BJ (cell line): ENCODE results near the gene MYOF. TPM values are rescaled to one million over a fixed set of nuclear protein-coding genes. Genes with fewer than 3 reads are reported as not detected.
"Not testable (repeated sequence)": the region's sequence is repeated elsewhere in the genome, so short reads cannot be mapped to it uniquely, and the experiment has no call there.

ENCODE experiments used
- CTCF ChIA-PET: fragments of 350-600 bp; formaldehyde crosslinking; extraction: SDS; loops from one replicate; lab custom pipeline; 2021; ENCODE audit warnings: antibody characterized with exemption, inconsistent platforms; lab: Yijun Ruan, JAX
- POLR2A ChIA-PET: fragments of 300-600 bp; sonication (Branson Sonifier 250); formaldehyde crosslinking; extraction: SDS; loops from one replicate; lab custom pipeline; 2021; ENCODE audit warnings: antibody characterized with exemption; lab: Charles Lee
- DNase-seq: peaks from one replicate; pipeline ENCODE4 v3.0.0-alpha.2; 2011; ENCODE audit warnings: low read depth
- H3K27me3 ChIP-seq: 2 replicates; pipeline ENCODE4 v1.6.0; 2011; ENCODE audit warnings: low read length; ENCODE audit not compliant: control insufficient read depth, insufficient read depth
- H3K36me3 ChIP-seq: 2 replicates; pipeline ENCODE4 v1.5.1; 2011; ENCODE audit warnings: low read length; ENCODE audit not compliant: control insufficient read depth, insufficient read depth
- H3K4me3 ChIP-seq: 2 replicates; pipeline ENCODE4 v1.5.1; 2011; ENCODE audit warnings: low read depth, mild to moderate bottlenecking, control low read depth, low read length
- polyA plus RNA-seq: library from polyadenylated mRNA; depleted of rRNA; stranded (reverse); fragments of >200 nt; gene quantifications from 2 replicates; pipeline ENCODE4 v1.2.3, GENCODE V29; 2011
- TF ChIP-seq, protein P1 (sequence below): IDR thresholded peaks from 2 replicates; pipeline ENCODE4 v1.5.1; 2011; ENCODE audit warnings: low read depth, mild to moderate bottlenecking, control low read depth, inconsistent platforms, low read length, moderate library complexity; ENCODE audit not compliant: insufficient read depth

MYOF gene
- polyA plus RNA-seq, 1 experiment: 355 TPM

DNA sequence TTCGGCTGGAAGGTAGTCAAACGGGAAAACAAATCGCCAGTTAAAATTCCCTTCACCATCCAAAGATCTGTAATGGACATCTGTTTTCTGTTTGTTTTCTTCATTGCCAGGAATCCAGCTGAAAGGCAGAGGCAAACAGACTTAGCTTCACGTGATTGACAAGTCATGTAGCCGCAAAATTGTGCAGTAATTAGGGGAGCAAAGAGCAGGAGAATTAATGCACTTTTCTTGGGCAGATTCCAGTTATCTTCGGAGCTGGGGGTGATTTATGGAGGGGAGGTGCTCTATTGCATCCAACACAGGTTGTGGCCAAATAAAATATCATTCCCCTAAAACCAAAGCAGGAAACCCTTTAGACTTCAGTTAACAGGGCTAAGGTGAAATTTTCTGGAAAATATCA is 162.2 kb downstream of the MYOF start:
- DNase-seq: peak; percentile 61
- H3K36me3 ChIP-seq: peaks cover 49% of the 10 kb centered on the region
- H3K4me3 ChIP-seq: no peak overlapping the region
- CTCF ChIA-PET: interaction anchor here (0.6 to 2.7 kb wide), 2 partner anchors 33 to 208 kb away, joined by 3 to 9 read pairs; no protein-coding TSS in a partner anchor
- H3K27me3 ChIP-seq: no peaks in the 10 kb centered on the region
- TF ChIP-seq, protein P1, sequence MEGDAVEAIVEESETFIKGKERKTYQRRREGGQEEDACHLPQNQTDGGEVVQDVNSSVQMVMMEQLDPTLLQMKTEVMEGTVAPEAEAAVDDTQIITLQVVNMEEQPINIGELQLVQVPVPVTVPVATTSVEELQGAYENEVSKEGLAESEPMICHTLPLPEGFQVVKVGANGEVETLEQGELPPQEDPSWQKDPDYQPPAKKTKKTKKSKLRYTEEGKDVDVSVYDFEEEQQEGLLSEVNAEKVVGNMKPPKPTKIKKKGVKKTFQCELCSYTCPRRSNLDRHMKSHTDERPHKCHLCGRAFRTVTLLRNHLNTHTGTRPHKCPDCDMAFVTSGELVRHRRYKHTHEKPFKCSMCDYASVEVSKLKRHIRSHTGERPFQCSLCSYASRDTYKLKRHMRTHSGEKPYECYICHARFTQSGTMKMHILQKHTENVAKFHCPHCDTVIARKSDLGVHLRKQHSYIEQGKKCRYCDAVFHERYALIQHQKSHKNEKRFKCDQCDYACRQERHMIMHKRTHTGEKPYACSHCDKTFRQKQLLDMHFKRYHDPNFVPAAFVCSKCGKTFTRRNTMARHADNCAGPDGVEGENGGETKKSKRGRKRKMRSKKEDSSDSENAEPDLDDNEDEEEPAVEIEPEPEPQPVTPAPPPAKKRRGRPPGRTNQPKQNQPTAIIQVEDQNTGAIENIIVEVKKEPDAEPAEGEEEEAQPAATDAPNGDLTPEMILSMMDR: no peak
- POLR2A ChIA-PET: no interaction called here

DNA sequence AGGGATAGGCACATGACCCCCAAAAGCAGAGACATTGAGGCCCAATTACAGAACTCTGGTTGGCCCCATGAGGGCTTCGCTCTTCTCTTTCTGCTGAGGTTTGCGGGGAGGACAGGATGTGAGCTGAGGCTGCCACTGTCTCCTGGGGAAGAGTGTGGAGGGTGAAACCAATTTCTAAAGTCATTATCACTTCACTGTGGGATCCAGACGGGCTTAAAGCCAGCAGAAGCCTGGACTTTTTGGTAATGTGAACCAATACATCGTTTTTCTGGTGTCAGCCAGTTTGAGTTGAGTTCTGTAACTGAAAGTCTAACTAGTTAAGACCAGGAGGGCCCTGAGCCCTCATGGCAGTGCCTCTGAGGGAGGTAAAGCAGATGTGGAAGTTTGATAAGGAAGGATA is 163.0 kb downstream of the MYOF start:
- POLR2A ChIA-PET: no interaction called here
- H3K27me3 ChIP-seq: no peaks in the 10 kb centered on the region
- H3K36me3 ChIP-seq: peaks cover 50% of the 10 kb centered on the region
- DNase-seq: no peak
- CTCF ChIA-PET: interaction anchor here (1.2 to 2.7 kb wide), 2 partner anchors 34 to 242 kb away, joined by 4 to 9 read pairs; no protein-coding TSS in a partner anchor
- no peak overlapping the region for H3K4me3 ChIP-seq
- TF ChIP-seq, protein P1: no peak

DNA sequence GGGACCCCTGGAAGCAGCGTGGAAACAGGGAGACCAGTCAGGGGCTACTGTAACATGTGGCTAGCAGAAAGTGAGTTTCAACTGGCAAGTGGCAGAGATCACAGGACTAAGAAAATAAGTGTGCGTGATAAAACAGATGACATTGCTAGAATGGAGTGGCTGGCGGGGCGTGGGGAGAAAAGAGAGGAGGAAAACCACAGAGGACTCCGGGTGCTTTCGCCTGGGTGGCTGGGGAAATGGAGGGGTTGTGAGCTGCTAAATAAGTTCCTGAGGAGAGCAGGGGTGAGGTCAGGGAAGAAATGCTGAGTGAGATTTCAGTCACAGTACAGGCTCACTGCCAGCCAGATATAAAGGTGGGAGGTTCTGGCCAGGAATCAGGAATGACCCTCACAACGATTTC is 166.9 kb downstream of the MYOF start:
- peaks cover 55% of the 10 kb centered on the region for H3K36me3 ChIP-seq
- TF ChIP-seq, protein P1: no peak
- H3K27me3 ChIP-seq: no peaks in the 10 kb centered on the region
- H3K4me3 ChIP-seq: no peak overlapping the region
- CTCF ChIA-PET: interaction anchor here (1.5 kb wide), 1 partner anchor 37 kb away, joined by 5 read pairs; no protein-coding TSS in a partner anchor
- POLR2A ChIA-PET: no interaction called here
- DNase-seq: no peak

DNA sequence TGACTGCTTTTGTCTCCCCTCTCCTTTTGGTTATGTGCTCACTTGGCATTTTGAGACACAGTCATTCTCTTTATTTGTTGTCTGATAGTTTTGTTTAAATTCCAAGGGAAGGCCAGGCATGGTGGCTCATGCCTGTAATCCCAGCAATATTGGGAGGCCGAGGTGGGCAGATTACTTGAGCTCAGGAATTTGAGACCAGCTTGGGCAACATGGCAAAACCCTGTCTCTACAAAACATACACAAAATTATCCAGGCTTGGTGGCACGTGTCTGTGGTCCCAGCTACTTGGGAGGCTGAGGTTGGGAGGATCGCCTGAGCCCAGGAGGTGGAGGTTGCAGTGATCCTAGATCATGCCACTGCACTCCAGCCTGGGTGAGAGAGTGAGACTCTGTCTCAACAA is 167.5 kb downstream of the MYOF start:
- POLR2A ChIA-PET, DNase-seq, H3K27me3 ChIP-seq, H3K4me3 ChIP-seq: not testable (repeated sequence)
- H3K36me3 ChIP-seq: peaks cover 60% of the 10 kb centered on the region
- CTCF ChIA-PET: interaction anchor here (1.0 kb wide), 1 partner anchor 235 kb away, joined by 3 read pairs; no protein-coding TSS in a partner anchor

DNA sequence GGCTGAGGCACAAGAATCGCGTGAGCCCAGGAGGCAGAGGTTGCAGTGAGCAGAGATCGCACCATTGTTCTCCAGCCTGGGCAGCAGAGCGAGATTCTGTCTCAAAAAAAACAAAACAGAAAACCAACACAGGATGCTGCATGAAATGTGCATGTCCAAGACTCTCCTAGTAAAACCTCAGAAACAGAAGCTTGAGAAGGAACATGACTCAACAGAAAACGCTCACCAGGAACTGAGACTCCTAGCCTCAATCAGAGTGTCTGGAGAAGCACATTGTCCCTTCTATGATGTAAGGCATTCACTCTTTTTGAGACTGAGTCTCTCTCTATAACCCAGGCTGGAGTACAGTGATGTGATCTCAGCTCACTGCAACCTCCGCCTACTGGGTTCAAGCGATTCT is 168.3 kb downstream of the MYOF start:
- DNase-seq: no peak
- TF ChIP-seq, protein P1: no peak
- Histone ChIP-seq H3K36me3 (peaks cover 57% of the 10 kb centered on the region), H3K27me3 (no peaks in the 10 kb centered on the region), H3K4me3 (no peak overlapping the region)
- POLR2A ChIA-PET: no interaction called here
- CTCF ChIA-PET: interaction anchor here (1.0 kb wide), 1 partner anchor 234 kb away, joined by 3 read pairs; no protein-coding TSS in a partner anchor

DNA sequence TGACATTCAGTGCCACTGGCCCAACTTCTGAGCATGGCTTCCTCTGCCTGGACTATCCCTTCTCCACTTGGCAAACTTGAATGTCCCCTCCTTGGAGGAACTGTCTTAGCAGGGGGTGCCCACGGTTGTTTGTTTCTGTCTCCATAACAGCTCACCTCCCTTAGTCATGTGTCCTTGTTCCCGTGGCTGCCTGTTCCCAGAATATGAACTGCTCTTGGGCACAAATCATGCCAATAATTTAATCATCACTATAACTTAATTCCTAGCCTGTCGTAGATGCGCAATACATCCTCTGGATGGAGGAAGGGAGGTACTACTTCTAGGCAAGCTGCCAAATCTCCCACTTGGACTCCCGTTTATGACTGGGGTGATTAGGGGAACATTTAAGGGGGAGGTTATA is 173.1 kb downstream of the MYOF start:
- Histone ChIP-seq H3K27me3 (no peaks in the 10 kb centered on the region), H3K36me3 (peaks cover 32% of the 10 kb centered on the region), H3K4me3 (no peak overlapping the region)
- POLR2A ChIA-PET: no interaction called here
- DNase-seq: no peak
- TF ChIP-seq, protein P1: no peak
- CTCF ChIA-PET: interaction anchor here (0.7 to 1.7 kb wide), 2 partner anchors 19 to 283 kb away, joined by 3 read pairs; no protein-coding TSS in a partner anchor
